Sigmoid colon (tissue), 7 donors: ENCODE data around the gene PAQR6. TPM values are rescaled to one million over a fixed set of nuclear protein-coding genes. Genes with fewer than 3 reads are reported as not detected.

ENCODE experiments used
- DNase-seq: peaks from one replicate; pipeline ENCODE4 v3.0.0-alpha.2; 2019
- H3K27ac ChIP-seq, 4 donors: fragments of 200-600 bp; sonication (generic); one replicate each; pipeline ENCODE4 v1.5.1; 2016 to 2019; ENCODE audit warnings: mild to moderate bottlenecking in 1 of 4
- H3K27me3 ChIP-seq, 3 donors: fragments of 200-600 bp; sonication (generic); one replicate each; pipeline ENCODE4 v1.5.1; 2019; ENCODE audit warnings: mild to moderate bottlenecking in 1 of 3
- H3K36me3 ChIP-seq, 4 donors: fragments of 200-600 bp; sonication (generic); one replicate each; pipeline ENCODE4 v1.5.1; 2016 to 2019
- H3K4me1 ChIP-seq, 4 donors: fragments of 200-600 bp; sonication (generic); one replicate each; pipeline ENCODE4 v1.5.1; 2017 to 2019
- H3K4me3 ChIP-seq, 4 donors: fragments of 200-600 bp; sonication (generic); one replicate each; pipeline ENCODE4 v1.5.1; 2017 to 2019; ENCODE audit warnings: mild to moderate bottlenecking in 2 of 4, moderate library complexity in 1 of 4
- H3K9me3 ChIP-seq, 4 donors: fragments of 200-600 bp in 3 of 4; sonication (generic) in 3 of 4; one replicate each; pipeline versions ENCODE4 v1.5.1 to v1.6.1; 2013 to 2019
- CTCF ChIP-seq, 4 experiments: fragments of 450-650 bp in 3 of 4; fragments of 200-600 bp in 1 of 4; IDR thresholded peaks; one replicate each; pipeline ENCODE4 v1.5.1; 2016 to 2019; ENCODE audit warnings: antibody characterized with exemption in 4 of 4, mild to moderate bottlenecking in 3 of 4, moderate library complexity in 2 of 4
- EP300 ChIP-seq, 4 donors: sonication (generic); formaldehyde crosslinking; IDR thresholded peaks; one replicate each; pipeline ENCODE4 v1.6.1; 2017; ENCODE audit warnings: antibody characterized with exemption in 4 of 4
- POLR2A ChIP-seq, 2 donors: fragments of 450-650 bp; IDR thresholded peaks; one replicate each; pipeline ENCODE4 v1.6.1; 2016; ENCODE audit warnings: antibody characterized with exemption in 2 of 2, mild to moderate bottlenecking in 2 of 2, moderate library complexity in 2 of 2
- POLR2AphosphoS5 ChIP-seq, 4 donors: sonication (generic); formaldehyde crosslinking; IDR thresholded peaks; one replicate each; pipeline ENCODE4 v1.6.1; 2017; ENCODE audit warnings: antibody characterized with exemption in 4 of 4
- WGBS, 2 donors: extraction: QIAGEN DNeasy Blood & Tissue Kit; methylation state at CpG; one replicate each; pipeline ENCODE4 v1.1.7; 2013; 5-methylcytosine and 5-hydroxymethylcytosine counted together
- intact Hi-C: fragments of 100-400 bp; cut with DNase I; formaldehyde crosslinking; loops from one replicate; pipeline ENCODE4 v1.15.1; 2023
- polyA plus RNA-seq, 3 donors: library from polyadenylated mRNA; stranded (reverse); fragments of 200-250 nt; gene quantifications; one replicate each; pipeline ENCODE4 v1.2.3, GENCODE V29; 2013
- total RNA-seq, 4 donors: library from RNA; depleted of rRNA; stranded (reverse); fragments of >200 nt; gene quantifications; one replicate each; pipeline ENCODE4 v1.1.0, GENCODE V29; 2016
- donor health status: healthy with polysubstance abuse.
- donor health status: Bipolar disorder and iron deficiency.
- donor health status: healthy.

Gene PAQR6
- total and polyA plus RNA-seq, 7 donors, result 0.69 to 7.7 (median 3.4) TPM

- peak overlapping the region in 2 of 4 donors; percentile 92 for H3K27ac ChIP-seq
- WGBS, 2 donors, result 34% methylated on average over 8 of the region's 8 CpGs
- H3K4me3 ChIP-seq, result peak overlapping the region in 2 of 4 donors; percentile 83 to 93
Measured at GRCh38 chr1:156281281-156281680, 33.4 kb upstream of the PAQR6 start.

DNA sequence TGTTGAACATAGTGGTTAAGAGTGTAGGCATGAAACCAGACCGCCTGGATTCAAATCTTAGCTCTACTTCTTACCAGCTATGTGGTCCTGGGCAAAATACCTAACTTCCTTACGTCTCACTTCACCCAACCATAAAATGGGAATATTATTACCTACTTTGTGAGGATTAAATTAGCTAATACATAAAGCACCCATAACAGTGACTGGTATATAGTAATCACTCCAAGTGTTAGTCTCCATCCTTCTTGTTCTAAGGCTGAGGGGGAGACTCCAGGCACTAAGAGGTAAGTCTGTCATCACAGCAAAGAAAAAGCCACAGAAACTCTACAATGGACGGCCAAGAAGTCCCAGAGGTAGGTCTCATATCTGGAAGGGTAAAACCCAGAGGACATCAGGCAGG is 32.0 kb upstream of the PAQR6 start:
- intact Hi-C loops, result no loop called here
- TF ChIP-seq POLR2AphosphoS5 (IDR thresholded peaks at IDR 0.05) (no peak), POLR2A (IDR thresholded peaks at IDR 0.05) (no peak), EP300 (IDR thresholded peaks at IDR 0.05) (no peak), CTCF (IDR thresholded peaks at IDR 0.05) (no peak)
- Histone ChIP-seq H3K9me3 (no peaks in the 10 kb centered on the region), H3K27me3 (no peaks in the 10 kb centered on the region), H3K36me3 (peaks cover 12 to 41% (median 23%) of the 10 kb centered on the region in 4 donors), H3K27ac (no peak overlapping the region), H3K4me1 (peaks cover 0 to 33% (median 29%) of the 10 kb centered on the region in 4 donors), H3K4me3 (no peak overlapping the region)
- no peak for DNase-seq
- 88 to 90% methylated on average over 3 of the region's 3 CpGs for WGBS, 2 donors

More at GRCh38 chr1:156281281-156281680, 33.4 kb upstream of the PAQR6 start:
- TF ChIP-seq CTCF (IDR thresholded peaks at IDR 0.05), result no peak
- TF ChIP-seq POLR2A (IDR thresholded peaks at IDR 0.05), result no peak
- TF ChIP-seq POLR2AphosphoS5 (IDR thresholded peaks at IDR 0.05), result no peak
- TF ChIP-seq EP300 (IDR thresholded peaks at IDR 0.05), result no peak
- Histone ChIP-seq H3K36me3 (peaks cover 8 to 27% (median 13%) of the 10 kb centered on the region in 4 donors), H3K4me1 (peaks cover 0 to 33% (median 29%) of the 10 kb centered on the region in 4 donors), H3K9me3 (no peaks in the 10 kb centered on the region), H3K27me3 (no peaks in the 10 kb centered on the region)
- intact Hi-C loops, result no loop called here
- no peak for DNase-seq

DNA sequence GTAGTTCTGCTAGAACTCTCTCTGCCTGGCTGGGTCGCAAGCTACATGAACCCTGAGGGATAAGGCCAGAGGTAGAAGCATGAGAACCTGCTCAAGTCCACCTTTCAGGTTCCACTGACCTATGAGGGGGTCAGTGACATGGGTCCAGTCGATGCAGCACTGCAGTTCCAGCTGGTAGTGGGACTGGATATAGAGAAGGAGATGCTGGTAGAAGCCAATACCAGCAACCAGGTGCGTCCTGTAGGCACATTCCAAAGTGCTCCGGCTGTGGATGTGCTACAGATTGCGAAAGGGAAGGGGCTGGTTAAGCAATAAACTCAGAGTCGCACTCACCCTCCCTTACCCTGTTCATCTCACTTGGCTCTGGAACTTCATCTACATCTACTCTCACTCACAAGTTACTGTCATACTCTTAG is 29.1 kb upstream of the PAQR6 start:
- Histone ChIP-seq H3K27ac (no peak overlapping the region), H3K27me3 (no peaks in the 10 kb centered on the region), H3K4me3 (no peak overlapping the region), H3K4me1 (peaks cover 0 to 20% (median 13%) of the 10 kb centered on the region in 4 donors), H3K36me3 (peaks cover 21 to 70% (median 49%) of the 10 kb centered on the region in 4 donors), H3K9me3 (no peaks in the 10 kb centered on the region)
- intact Hi-C loops, result no loop called here
- TF ChIP-seq POLR2A (IDR thresholded peaks at IDR 0.05), result no peak
- no peak for TF ChIP-seq EP300 (IDR thresholded peaks at IDR 0.05)
- no peak for TF ChIP-seq CTCF (IDR thresholded peaks at IDR 0.05)
- TF ChIP-seq POLR2AphosphoS5 (IDR thresholded peaks at IDR 0.05), result no peak
- DNase-seq, result no peak
- WGBS, 2 donors, result 75 to 89% methylated on average over 6 of the region's 6 CpGs

GRCh38 chr1:156276532-156276931 is 28.7 kb upstream of the PAQR6 start:
- intact Hi-C loops, result no loop called here
- TF ChIP-seq CTCF (IDR thresholded peaks at IDR 0.05), result no peak
- no peak for TF ChIP-seq EP300 (IDR thresholded peaks at IDR 0.05)
- no peak for TF ChIP-seq POLR2A (IDR thresholded peaks at IDR 0.05)
- TF ChIP-seq POLR2AphosphoS5 (IDR thresholded peaks at IDR 0.05), result no peak
- H3K4me3 ChIP-seq, result no peak overlapping the region
- H3K36me3 ChIP-seq, result peaks cover 21 to 74% (median 53%) of the 10 kb centered on the region in 4 donors
- H3K27me3 ChIP-seq, result no peaks in the 10 kb centered on the region
- H3K9me3 ChIP-seq, result no peaks in the 10 kb centered on the region
- H3K4me1 ChIP-seq, result peaks cover 0 to 16% (median 8%) of the 10 kb centered on the region in 4 donors
- no peak overlapping the region for H3K27ac ChIP-seq
- no peak for DNase-seq

DNA sequence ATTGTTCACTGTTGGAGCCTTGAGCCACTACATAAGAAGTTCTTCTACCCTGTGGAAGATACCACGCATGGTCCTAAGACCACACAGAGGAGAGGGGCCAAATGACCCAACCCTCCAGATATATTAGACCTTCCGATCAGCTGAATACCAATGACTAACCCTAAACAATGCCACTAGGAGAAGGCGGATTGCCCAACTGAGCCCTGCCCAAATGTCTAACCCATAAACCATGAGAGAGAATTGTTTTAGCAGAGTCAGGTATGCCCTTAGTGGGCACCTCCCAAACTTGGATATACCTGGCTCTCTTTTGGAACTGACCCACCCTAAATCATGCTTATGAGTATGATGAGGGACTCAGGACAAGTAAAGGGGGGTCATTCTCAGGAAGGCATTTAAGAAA is 22.5 kb upstream of the PAQR6 start:
- Histone ChIP-seq H3K27ac (no peak overlapping the region), H3K4me1 (no peaks in the 10 kb centered on the region), H3K27me3 (no peaks in the 10 kb centered on the region), H3K4me3 (no peak overlapping the region), H3K36me3 (peaks cover 39 to 100% (median 81%) of the 10 kb centered on the region in 4 donors), H3K9me3 (no peaks in the 10 kb centered on the region)
- TF ChIP-seq POLR2AphosphoS5 (IDR thresholded peaks at IDR 0.05) (no peak), CTCF (IDR thresholded peaks at IDR 0.05) (no peak), POLR2A (IDR thresholded peaks at IDR 0.05) (no peak), EP300 (IDR thresholded peaks at IDR 0.05) (no peak)
- intact Hi-C loops, result no loop called here
- 93 to 97% methylated on average over 3 of the region's 3 CpGs for WGBS, 2 donors
- DNase-seq, result no peak
